GM19468 (cell line): ENCODE data around the gene NR2F1.

ENCODE experiments used
- ATAC-seq: cut with Tn5 transposase; IDR thresholded peaks from one replicate; pipeline ENCODE4 v1.9.1; 2021; ENCODE audit warnings: mild to moderate bottlenecking, moderate library complexity, moderate number of reproducible peaks; ENCODE audit not compliant: unreplicated experiment; ENCODE audit errors: extremely low read depth

NR2F1 gene

GRCh38 chr5:93602241-93603077 is 19.4 kb downstream of the NR2F1 start:
- ATAC-seq = no peak

GRCh38 chr5:93603078-93603792 is 20.2 kb downstream of the NR2F1 start:
- no peak for ATAC-seq

- ATAC-seq = no peak
These were observed 21.0 kb downstream of the NR2F1 start for GRCh38 chr5:93603793-93604643.

GRCh38 chr5:93604644-93605515 is 21.9 kb downstream of the NR2F1 start:
- no peak for ATAC-seq

GRCh38 chr5:93606382-93606752 is 23.3 kb downstream of the NR2F1 start:
- no peak for ATAC-seq

GRCh38 chr5:93607367-93608258 is 24.6 kb downstream of the NR2F1 start:
- ATAC-seq = peak; percentile 64

GRCh38 chr5:93608855-93609254 is 25.8 kb downstream of the NR2F1 start:
- ATAC-seq = no peak

GRCh38 chr5:93609762-93610161 is 26.7 kb downstream of the NR2F1 start:
- ATAC-seq = no peak

GRCh38 chr5:93610581-93611272 is 27.7 kb downstream of the NR2F1 start:
- no peak for ATAC-seq

GRCh38 chr5:93611273-93611975 is 28.4 kb downstream of the NR2F1 start:
- ATAC-seq = no peak

- ATAC-seq = no peak
These were observed 29.2 kb downstream of the NR2F1 start for GRCh38 chr5:93611976-93612854.

GRCh38 chr5:93612855-93613243 is 29.8 kb downstream of the NR2F1 start:
- ATAC-seq = no peak

GRCh38 chr5:93616538-93617174 is 33.6 kb downstream of the NR2F1 start:
- no peak for ATAC-seq

GRCh38 chr5:93620487-93621326 is 37.7 kb downstream of the NR2F1 start:
- peak; percentile 96 for ATAC-seq

- no peak for ATAC-seq
These were observed 38.3 kb downstream of the NR2F1 start for GRCh38 chr5:93621327-93621798.
